Measurements from ENCODE around the gene NHERF1. TPM values are rescaled to one million over a fixed set of nuclear protein-coding genes. Genes with fewer than 3 reads are reported as not detected.

The NHERF1 gene
- total RNA-seq, 1 donor from 2014 or later, result 108 TPM

DNA sequence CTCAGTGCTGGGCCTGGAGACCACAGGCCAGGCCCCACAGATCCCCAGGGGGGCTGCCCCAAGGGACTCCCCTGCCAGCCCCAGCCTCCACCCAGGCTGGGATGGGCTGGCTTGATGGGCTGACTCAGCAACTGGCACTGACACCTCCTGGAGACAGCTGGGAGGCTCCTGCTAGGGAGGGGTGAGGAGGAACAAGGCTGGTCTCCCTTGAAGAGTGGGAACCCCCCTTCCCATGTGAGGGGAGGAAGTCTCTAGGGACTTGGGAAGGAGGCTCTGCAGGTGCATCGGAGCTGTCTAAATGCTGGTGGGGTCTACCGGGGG lies 10.4 kb downstream of the NHERF1 start:
- H3K9me3 Mint-ChIP-seq (ENCODE audit: low read depth), result no peaks in the 10 kb centered on the region
- TF ChIP-seq, protein P1, sequence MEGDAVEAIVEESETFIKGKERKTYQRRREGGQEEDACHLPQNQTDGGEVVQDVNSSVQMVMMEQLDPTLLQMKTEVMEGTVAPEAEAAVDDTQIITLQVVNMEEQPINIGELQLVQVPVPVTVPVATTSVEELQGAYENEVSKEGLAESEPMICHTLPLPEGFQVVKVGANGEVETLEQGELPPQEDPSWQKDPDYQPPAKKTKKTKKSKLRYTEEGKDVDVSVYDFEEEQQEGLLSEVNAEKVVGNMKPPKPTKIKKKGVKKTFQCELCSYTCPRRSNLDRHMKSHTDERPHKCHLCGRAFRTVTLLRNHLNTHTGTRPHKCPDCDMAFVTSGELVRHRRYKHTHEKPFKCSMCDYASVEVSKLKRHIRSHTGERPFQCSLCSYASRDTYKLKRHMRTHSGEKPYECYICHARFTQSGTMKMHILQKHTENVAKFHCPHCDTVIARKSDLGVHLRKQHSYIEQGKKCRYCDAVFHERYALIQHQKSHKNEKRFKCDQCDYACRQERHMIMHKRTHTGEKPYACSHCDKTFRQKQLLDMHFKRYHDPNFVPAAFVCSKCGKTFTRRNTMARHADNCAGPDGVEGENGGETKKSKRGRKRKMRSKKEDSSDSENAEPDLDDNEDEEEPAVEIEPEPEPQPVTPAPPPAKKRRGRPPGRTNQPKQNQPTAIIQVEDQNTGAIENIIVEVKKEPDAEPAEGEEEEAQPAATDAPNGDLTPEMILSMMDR (IDR thresholded peaks at IDR 0.05), result peak; percentile 30
- H3K27ac Mint-ChIP-seq (ENCODE audit: unreplicated experiment), result peak overlapping the region; percentile 96
- DNase-seq (ENCODE audit: low spot score), result no peak
- peak overlapping the region; percentile 65 for H3K4me3 Mint-ChIP-seq (ENCODE audit: unreplicated experiment)
- no peaks in the 10 kb centered on the region for H3K27me3 Mint-ChIP-seq (ENCODE audit: low read depth)
- H3K4me1 Mint-ChIP-seq (ENCODE audit: low read depth), result peaks cover 81% of the 10 kb centered on the region
- no peaks in the 10 kb centered on the region for H3K36me3 Mint-ChIP-seq (ENCODE audit: low read depth)

DNA sequence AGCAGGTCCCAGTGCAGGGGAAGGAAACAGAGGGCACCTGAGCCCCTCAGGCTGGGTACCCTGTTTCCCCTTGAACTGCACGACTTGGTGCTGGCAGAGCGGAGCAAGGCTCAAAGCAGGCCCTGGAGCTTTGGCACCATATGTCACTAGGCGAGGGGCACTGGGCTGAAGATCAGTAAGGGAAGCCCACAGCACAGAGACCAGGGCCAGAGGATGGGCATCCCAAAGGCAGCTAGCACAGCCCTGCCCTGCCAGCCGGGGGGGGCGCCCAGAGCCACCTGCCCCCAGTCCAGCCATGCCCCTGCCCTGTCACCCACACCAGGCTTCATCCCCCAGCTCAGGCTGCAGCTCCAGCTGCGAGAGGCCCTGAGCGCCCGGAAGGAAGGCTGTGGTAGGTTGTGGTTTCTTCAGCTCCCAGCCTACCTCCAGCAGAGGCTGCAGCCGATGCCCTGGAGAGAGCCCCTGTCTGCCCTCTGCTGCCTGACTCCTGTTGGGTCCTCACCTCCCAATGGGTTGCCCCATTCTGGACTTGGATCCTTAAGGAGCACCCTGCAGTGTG lies 10.9 kb downstream of the NHERF1 start:
- H3K4me1 Mint-ChIP-seq (ENCODE audit: low read depth), result peaks cover 86% of the 10 kb centered on the region
- H3K36me3 Mint-ChIP-seq (ENCODE audit: low read depth), result no peaks in the 10 kb centered on the region
- H3K9me3 Mint-ChIP-seq (ENCODE audit: low read depth), result no peaks in the 10 kb centered on the region
- peak; percentile 85 for DNase-seq (ENCODE audit: low spot score)
- TF ChIP-seq, protein P1 (IDR thresholded peaks at IDR 0.05), result no peak
- no peaks in the 10 kb centered on the region for H3K27me3 Mint-ChIP-seq (ENCODE audit: low read depth)
- peak overlapping the region; percentile 65 for H3K4me3 Mint-ChIP-seq (ENCODE audit: unreplicated experiment)
- peak overlapping the region; percentile 96 for H3K27ac Mint-ChIP-seq (ENCODE audit: unreplicated experiment)

DNA sequence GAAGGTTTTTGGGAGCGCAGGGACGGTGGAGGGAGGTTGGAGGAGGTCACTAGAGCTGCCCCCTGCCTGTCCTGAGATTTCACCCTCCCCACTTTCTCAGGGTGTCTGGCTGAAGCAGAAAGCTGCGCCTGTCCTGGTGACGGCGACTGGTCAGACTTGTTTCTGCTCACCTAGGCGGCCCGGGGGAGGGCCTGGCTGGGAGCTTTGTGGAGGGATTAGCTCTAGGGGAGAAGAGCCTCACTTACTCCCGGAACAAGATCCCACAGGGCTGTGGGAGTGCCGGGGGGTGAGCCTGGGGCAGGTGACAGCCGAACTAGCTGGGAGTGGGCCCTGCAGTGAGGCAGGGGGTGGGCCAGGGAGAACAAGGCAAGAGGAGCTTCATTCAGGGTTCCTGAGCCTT lies 11.5 kb downstream of the NHERF1 start:
- no peaks in the 10 kb centered on the region for H3K27me3 Mint-ChIP-seq (ENCODE audit: low read depth)
- peak overlapping the region; percentile 39 for H3K4me3 Mint-ChIP-seq (ENCODE audit: unreplicated experiment)
- peaks cover 90% of the 10 kb centered on the region for H3K4me1 Mint-ChIP-seq (ENCODE audit: low read depth)
- H3K36me3 Mint-ChIP-seq (ENCODE audit: low read depth), result no peaks in the 10 kb centered on the region
- DNase-seq (ENCODE audit: low spot score), result peak; percentile 86
- peak overlapping the region; percentile 90 for H3K27ac Mint-ChIP-seq (ENCODE audit: unreplicated experiment)
- H3K9me3 Mint-ChIP-seq (ENCODE audit: low read depth), result no peaks in the 10 kb centered on the region
- TF ChIP-seq, protein P1 (IDR thresholded peaks at IDR 0.05), result no peak

DNA sequence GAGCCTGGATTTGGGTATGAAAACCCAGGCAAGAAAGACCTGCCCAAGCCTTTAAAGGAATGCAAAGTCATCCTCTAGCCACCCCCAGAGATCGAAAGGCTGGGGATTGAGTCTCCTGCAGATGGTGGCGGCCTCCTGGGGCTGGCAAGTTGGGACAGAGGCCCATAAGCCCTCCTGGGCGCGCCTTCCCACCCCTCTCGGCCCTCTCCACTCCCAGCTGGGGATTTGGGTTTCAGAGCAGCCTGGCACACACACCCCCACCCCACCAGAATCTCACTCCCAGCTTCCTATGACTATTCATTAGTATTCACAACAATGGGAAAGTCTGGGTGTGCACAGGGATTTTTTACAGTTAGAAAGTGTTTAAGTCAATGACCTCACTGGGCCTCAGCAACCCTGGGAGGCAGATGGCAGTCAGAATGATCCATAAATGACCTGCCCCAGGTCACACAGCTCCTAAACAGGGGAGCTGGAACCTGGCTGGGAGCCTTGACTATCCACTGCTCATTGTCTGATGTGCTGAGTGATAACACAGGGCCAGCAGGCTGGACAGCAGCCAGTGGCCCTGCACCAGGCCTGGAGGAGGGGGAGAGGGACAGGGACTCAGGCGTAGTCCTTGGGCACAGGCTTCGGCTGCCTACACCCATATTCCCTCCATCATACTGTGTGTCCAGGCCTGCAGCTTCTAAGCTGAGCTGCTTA lies 12.1 kb downstream of the NHERF1 start:
- DNase-seq (ENCODE audit: low spot score), result peak; percentile 64
- Mint-ChIP-seq H3K27me3 (ENCODE audit: low read depth) (no peaks in the 10 kb centered on the region), H3K9me3 (ENCODE audit: low read depth) (no peaks in the 10 kb centered on the region), H3K4me1 (ENCODE audit: low read depth) (peaks cover 87% of the 10 kb centered on the region), H3K36me3 (ENCODE audit: low read depth) (no peaks in the 10 kb centered on the region), H3K27ac (ENCODE audit: unreplicated experiment) (peak overlapping the region; percentile 90), H3K4me3 (ENCODE audit: unreplicated experiment) (no peak overlapping the region)
- TF ChIP-seq, protein P1 (IDR thresholded peaks at IDR 0.05), result no peak

DNA sequence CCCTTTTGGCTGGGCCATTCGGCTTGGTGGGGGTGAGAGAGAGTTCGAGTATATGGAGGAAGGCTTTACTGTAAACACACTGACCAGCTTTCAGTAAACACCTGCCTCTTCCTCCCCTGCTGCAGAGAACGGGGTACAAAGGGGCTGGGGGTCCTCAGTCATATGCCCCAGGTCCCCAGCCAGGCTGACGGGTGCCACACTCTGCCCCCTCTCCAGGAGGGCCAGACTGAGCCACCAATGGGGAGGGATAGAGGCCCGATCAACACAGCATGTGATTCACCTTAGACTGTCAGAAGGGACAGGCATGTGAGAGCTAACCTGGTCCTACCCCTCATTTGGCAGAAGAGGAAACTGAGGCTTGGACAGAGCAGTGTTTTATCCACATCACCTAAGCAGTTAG lies 13.0 kb downstream of the NHERF1 start:
- Mint-ChIP-seq H3K4me1 (ENCODE audit: low read depth) (peaks cover 91% of the 10 kb centered on the region), H3K9me3 (ENCODE audit: low read depth) (no peaks in the 10 kb centered on the region), H3K36me3 (ENCODE audit: low read depth) (no peaks in the 10 kb centered on the region), H3K4me3 (ENCODE audit: unreplicated experiment) (no peak overlapping the region), H3K27ac (ENCODE audit: unreplicated experiment) (peak overlapping the region; percentile 61), H3K27me3 (ENCODE audit: low read depth) (no peaks in the 10 kb centered on the region)
- DNase-seq (ENCODE audit: low spot score), result no peak
- TF ChIP-seq, protein P1 (IDR thresholded peaks at IDR 0.05), result no peak

Data from chondrocyte (in vitro differentiated cells).